Measurements from ENCODE around the gene TMEM126A. TPM values are rescaled to one million over a fixed set of nuclear protein-coding genes. Genes with fewer than 3 reads are reported as not detected.
"Not testable (repeated sequence)": the region's sequence is repeated elsewhere in the genome, so short reads cannot be mapped to it uniquely, and the experiment has no call there.

The TMEM126A gene
- total RNA-seq, 1 experiment from 2014 or later = 37.7 TPM

- H3K4me3 Mint-ChIP-seq (ENCODE audit: unreplicated experiment) = peak overlapping the region; percentile 81
- CTCF ChIA-PET = interaction anchor here (0.7 to 1.8 kb wide), 6 partner anchors 12 to 546 kb away, joined by 3 to 11 read pairs (median 3); partner anchors contain the start of genes CREBZF and TMEM126B
Observed at GRCh38 chr11:85647078-85647477, 689 bp upstream of the TMEM126A start.

DNA sequence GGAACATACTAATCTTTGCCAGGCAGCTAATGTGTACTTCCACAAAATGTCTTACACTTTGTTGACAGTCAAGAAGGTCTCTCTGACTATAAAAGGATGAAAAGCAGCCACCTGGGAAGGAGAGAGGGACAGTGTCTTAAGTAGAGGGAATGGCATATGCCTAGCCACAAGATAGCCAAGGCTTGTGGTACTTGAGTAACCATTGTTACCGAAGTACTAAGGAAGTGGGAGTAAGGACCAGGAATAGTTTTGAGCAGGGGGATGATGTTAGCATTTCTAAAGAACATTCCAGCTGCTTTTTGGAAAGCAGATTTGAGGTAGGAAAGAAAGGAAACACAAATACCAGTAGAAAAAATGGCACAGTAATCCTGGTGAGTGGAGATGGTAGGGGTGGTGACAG, 3.4 kb downstream of the TMEM126A start:
- Mint-ChIP-seq H3K27me3 (ENCODE audit: insufficient read depth, unreplicated experiment) (no peaks in the 10 kb centered on the region), H3K4me1 (ENCODE audit: low read depth, unreplicated experiment) (peaks cover 32% of the 10 kb centered on the region), H3K9me3 (ENCODE audit: unreplicated experiment) (no peaks in the 10 kb centered on the region), H3K4me3 (ENCODE audit: unreplicated experiment) (no peak overlapping the region), H3K36me3 (ENCODE audit: insufficient read depth, unreplicated experiment) (peaks cover 42% of the 10 kb centered on the region), H3K27ac (ENCODE audit: unreplicated experiment) (no peak overlapping the region)
- no peaks in the 10 kb centered on the region for H3K27me3 ChIP-seq (replicated peaks; ENCODE audit: control insufficient read depth, insufficient read depth, low read length)
- POLR2A ChIA-PET = no interaction called here
- H3K36me3 ChIP-seq (ENCODE audit: control insufficient read depth, insufficient read depth, low read length) = peaks cover 2% of the 10 kb centered on the region; the same call in 1 of the 2 replicates
- no peak overlapping the region for H3K4me3 ChIP-seq (ENCODE audit: low read depth, low read length)
- TF ChIP-seq, protein P1, sequence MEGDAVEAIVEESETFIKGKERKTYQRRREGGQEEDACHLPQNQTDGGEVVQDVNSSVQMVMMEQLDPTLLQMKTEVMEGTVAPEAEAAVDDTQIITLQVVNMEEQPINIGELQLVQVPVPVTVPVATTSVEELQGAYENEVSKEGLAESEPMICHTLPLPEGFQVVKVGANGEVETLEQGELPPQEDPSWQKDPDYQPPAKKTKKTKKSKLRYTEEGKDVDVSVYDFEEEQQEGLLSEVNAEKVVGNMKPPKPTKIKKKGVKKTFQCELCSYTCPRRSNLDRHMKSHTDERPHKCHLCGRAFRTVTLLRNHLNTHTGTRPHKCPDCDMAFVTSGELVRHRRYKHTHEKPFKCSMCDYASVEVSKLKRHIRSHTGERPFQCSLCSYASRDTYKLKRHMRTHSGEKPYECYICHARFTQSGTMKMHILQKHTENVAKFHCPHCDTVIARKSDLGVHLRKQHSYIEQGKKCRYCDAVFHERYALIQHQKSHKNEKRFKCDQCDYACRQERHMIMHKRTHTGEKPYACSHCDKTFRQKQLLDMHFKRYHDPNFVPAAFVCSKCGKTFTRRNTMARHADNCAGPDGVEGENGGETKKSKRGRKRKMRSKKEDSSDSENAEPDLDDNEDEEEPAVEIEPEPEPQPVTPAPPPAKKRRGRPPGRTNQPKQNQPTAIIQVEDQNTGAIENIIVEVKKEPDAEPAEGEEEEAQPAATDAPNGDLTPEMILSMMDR (IDR thresholded peaks at IDR 0.05; ENCODE audit: insufficient read depth in 1 of 2, low read depth in 1 of 2, low read length in 1 of 2, severe bottlenecking in 1 of 2, unreplicated experiment in 1 of 2) = no peak
- peaks cover 31% of the 10 kb centered on the region for H3K4me1 ChIP-seq
- CTCF ChIA-PET = interaction anchor here (0.6 kb wide), 1 partner anchor 175 kb away, joined by 3 read pairs; no protein-coding TSS in a partner anchor
- BruUV-seq (replicated peaks) = no TSS peak
- no peaks in the 10 kb centered on the region for H3K9me3 ChIP-seq
- intact Hi-C loops (cut with micrococcal nuclease; ENCODE audit: unreplicated experiment) = no loop called here
- no peak for DNase-seq

More at GRCh38 chr11:85647078-85647477, 689 bp upstream of the TMEM126A start:
- TF ChIP-seq, protein P1 (IDR thresholded peaks at IDR 0.05; ENCODE audit: insufficient read depth in 1 of 2, low read depth in 1 of 2, low read length in 1 of 2, severe bottlenecking in 1 of 2, unreplicated experiment in 1 of 2) = no peak
- Histone ChIP-seq H3K36me3 (ENCODE audit: control insufficient read depth, insufficient read depth, low read length) (peaks cover 2% of the 10 kb centered on the region; the same call in 1 of the 2 replicates), H3K4me3 (ENCODE audit: low read depth, low read length) (peak overlapping the region; percentile 49), H3K4me1 (peaks cover 22% of the 10 kb centered on the region), H3K27me3 (replicated peaks; ENCODE audit: control insufficient read depth, insufficient read depth, low read length) (no peaks in the 10 kb centered on the region), H3K9me3 (no peaks in the 10 kb centered on the region)
- intact Hi-C loops (cut with micrococcal nuclease; ENCODE audit: unreplicated experiment) = loop anchor here (1.0 kb wide), 2 partner anchors 19 to 52 kb away; partner anchors contain the start of gene TMEM126B
- Mint-ChIP-seq H3K9me3 (ENCODE audit: unreplicated experiment) (no peaks in the 10 kb centered on the region), H3K27ac (ENCODE audit: unreplicated experiment) (peak overlapping the region; percentile 87), H3K27me3 (ENCODE audit: insufficient read depth, unreplicated experiment) (no peaks in the 10 kb centered on the region), H3K36me3 (ENCODE audit: insufficient read depth, unreplicated experiment) (peaks cover 25% of the 10 kb centered on the region), H3K4me1 (ENCODE audit: low read depth, unreplicated experiment) (peaks cover 36% of the 10 kb centered on the region)
- no TSS peak for BruUV-seq (replicated peaks)
- no peak for DNase-seq
- POLR2A ChIA-PET = interaction anchor here (0.8 to 3.2 kb wide), 9 partner anchors 9 to 141 kb away, joined by 3 to 38 read pairs (median 9); partner anchors contain the start of genes CCDC89, CREBZF, DLG2 and TMEM126B

DNA sequence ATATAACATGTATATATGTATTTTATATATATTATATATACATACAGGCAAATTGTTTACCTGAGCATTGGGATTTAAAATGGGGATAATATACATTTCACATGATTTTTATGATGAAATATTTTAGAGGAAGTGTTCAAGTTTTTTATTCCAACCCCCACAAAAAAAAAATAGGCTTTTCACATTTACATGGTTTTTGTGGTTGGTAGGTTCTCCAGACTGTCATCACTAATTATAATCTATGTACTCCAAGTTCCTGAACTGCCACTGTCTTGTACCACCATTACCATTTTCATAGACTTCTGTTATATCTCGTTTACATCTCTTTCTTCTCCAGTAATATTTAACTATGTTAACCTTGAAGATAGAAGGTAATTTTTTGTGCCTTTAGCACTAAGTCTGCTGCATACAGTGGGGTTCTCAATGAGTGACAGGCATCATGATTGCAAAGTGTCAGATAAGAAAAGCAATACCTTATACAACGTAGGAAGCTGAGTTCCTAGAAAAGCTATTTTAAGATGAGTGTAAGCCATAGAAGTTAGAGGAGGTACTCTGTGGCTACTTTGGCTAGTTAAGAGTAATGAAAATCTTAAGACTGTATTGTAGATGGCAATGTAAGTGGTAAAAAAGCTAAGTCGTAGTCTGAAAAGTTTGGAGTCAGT, 5.2 kb downstream of the TMEM126A start:
- Histone ChIP-seq H3K27me3 (replicated peaks; ENCODE audit: control insufficient read depth, insufficient read depth, low read length) (no peaks in the 10 kb centered on the region), H3K36me3 (ENCODE audit: control insufficient read depth, insufficient read depth, low read length) (peaks cover 2% of the 10 kb centered on the region; the same call in 1 of the 2 replicates), H3K4me3 (ENCODE audit: low read depth, low read length) (no peak overlapping the region), H3K4me1 (peaks cover 26% of the 10 kb centered on the region), H3K9me3 (no peaks in the 10 kb centered on the region)
- Mint-ChIP-seq H3K9me3 (ENCODE audit: unreplicated experiment) (no peaks in the 10 kb centered on the region), H3K27me3 (ENCODE audit: insufficient read depth, unreplicated experiment) (no peaks in the 10 kb centered on the region), H3K27ac (ENCODE audit: unreplicated experiment) (no peak overlapping the region), H3K4me3 (ENCODE audit: unreplicated experiment) (no peak overlapping the region), H3K36me3 (ENCODE audit: insufficient read depth, unreplicated experiment) (peaks cover 51% of the 10 kb centered on the region), H3K4me1 (ENCODE audit: low read depth, unreplicated experiment) (peaks cover 32% of the 10 kb centered on the region)
- CTCF ChIA-PET = no interaction called here
- no TSS peak for BruUV-seq (replicated peaks)
- TF ChIP-seq, protein P1 (IDR thresholded peaks at IDR 0.05; ENCODE audit: insufficient read depth in 1 of 2, low read depth in 1 of 2, low read length in 1 of 2, severe bottlenecking in 1 of 2, unreplicated experiment in 1 of 2) = no peak
- DNase-seq = no peak
- intact Hi-C loops (cut with micrococcal nuclease; ENCODE audit: unreplicated experiment) = no loop called here
- POLR2A ChIA-PET = interaction anchor here (0.8 kb wide), 1 partner anchor 18 kb away, joined by 4 read pairs; no protein-coding TSS in a partner anchor

- H3K4me3 Mint-ChIP-seq (ENCODE audit: unreplicated experiment); H3K27ac Mint-ChIP-seq (ENCODE audit: unreplicated experiment); H3K9me3 Mint-ChIP-seq (ENCODE audit: unreplicated experiment); BruUV-seq (replicated peaks); H3K9me3 ChIP-seq; intact Hi-C loops (cut with micrococcal nuclease; ENCODE audit: unreplicated experiment); H3K27me3 Mint-ChIP-seq (ENCODE audit: insufficient read depth, unreplicated experiment); DNase-seq; H3K27me3 ChIP-seq (replicated peaks; ENCODE audit: control insufficient read depth, insufficient read depth, low read length); H3K4me3 ChIP-seq (ENCODE audit: low read depth, low read length); H3K36me3 ChIP-seq (ENCODE audit: control insufficient read depth, insufficient read depth, low read length): not testable (repeated sequence)
- peaks cover 54% of the 10 kb centered on the region for H3K36me3 Mint-ChIP-seq (ENCODE audit: insufficient read depth, unreplicated experiment)
- peaks cover 26% of the 10 kb centered on the region for H3K4me1 Mint-ChIP-seq (ENCODE audit: low read depth, unreplicated experiment)
- ChIA-PET POLR2A (interaction anchor here (0.6 kb wide), 2 partner anchors 9 to 10 kb away, joined by 3 to 4 read pairs; no protein-coding TSS in a partner anchor), CTCF (interaction anchor here (0.5 kb wide), 1 partner anchor 38 kb away, joined by 3 read pairs; no protein-coding TSS in a partner anchor)
- H3K4me1 ChIP-seq = peaks cover 21% of the 10 kb centered on the region
Observed at GRCh38 chr11:85654343-85654742, 6.6 kb downstream of the TMEM126A start.
